Prostate gland (tissue), 2 donors: ENCODE data around the gene GHRH.

Experiments used
- POLR2A ChIP-seq: fragments of 450-650 bp; IDR thresholded peaks from one replicate; pipeline ENCODE4 v1.6.1; 2016; ENCODE audit warnings: antibody characterized with exemption, mild to moderate bottlenecking
- TF ChIP-seq, protein P1 (sequence below), 4 experiments: fragments of 200-600 bp in 2 of 4; fragments of 450-650 bp in 2 of 4; sonication (generic) in 2 of 4; IDR thresholded peaks; 1 replicate in 3 of 4; 2 replicates in 1 of 4; pipeline ENCODE4 v1.5.1; 2016 to 2019; ENCODE audit warnings: antibody characterized with exemption in 4 of 4, mild to moderate bottlenecking in 2 of 4, moderate library complexity in 2 of 4

DNA sequence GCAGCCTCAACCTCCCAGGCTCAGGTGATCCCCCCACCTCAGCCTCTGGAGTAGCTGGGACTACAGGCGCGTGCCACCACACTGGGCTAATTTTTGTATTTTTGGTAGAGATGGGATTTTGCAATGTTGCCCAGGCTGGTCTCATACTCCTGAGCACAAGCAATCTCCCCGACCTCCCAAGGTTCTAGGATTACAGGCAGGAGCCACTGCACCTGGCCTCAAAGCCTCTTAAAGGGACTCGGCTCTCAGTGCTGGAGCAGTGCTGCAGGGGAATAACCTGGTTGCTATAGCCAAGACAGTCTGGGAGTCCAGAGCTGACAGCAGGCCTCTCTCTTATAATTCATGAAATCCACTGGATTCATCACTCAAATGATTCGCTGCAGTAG is 17.0 kb downstream of the GHRH start:
- TF ChIP-seq, protein P1, sequence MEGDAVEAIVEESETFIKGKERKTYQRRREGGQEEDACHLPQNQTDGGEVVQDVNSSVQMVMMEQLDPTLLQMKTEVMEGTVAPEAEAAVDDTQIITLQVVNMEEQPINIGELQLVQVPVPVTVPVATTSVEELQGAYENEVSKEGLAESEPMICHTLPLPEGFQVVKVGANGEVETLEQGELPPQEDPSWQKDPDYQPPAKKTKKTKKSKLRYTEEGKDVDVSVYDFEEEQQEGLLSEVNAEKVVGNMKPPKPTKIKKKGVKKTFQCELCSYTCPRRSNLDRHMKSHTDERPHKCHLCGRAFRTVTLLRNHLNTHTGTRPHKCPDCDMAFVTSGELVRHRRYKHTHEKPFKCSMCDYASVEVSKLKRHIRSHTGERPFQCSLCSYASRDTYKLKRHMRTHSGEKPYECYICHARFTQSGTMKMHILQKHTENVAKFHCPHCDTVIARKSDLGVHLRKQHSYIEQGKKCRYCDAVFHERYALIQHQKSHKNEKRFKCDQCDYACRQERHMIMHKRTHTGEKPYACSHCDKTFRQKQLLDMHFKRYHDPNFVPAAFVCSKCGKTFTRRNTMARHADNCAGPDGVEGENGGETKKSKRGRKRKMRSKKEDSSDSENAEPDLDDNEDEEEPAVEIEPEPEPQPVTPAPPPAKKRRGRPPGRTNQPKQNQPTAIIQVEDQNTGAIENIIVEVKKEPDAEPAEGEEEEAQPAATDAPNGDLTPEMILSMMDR (IDR thresholded peaks at IDR 0.05): no peak
- TF ChIP-seq POLR2A: no peak
